DMS 273 treated with DMSO at 0.1 percent for 48 hours (cell line): ENCODE measurements around the gene RPL13.

ENCODE experiments used
- DNase-seq: peaks from one replicate; lab custom pipeline; 2025; lab: John Stamatoyannopoulos, UW

Gene RPL13

DNA sequence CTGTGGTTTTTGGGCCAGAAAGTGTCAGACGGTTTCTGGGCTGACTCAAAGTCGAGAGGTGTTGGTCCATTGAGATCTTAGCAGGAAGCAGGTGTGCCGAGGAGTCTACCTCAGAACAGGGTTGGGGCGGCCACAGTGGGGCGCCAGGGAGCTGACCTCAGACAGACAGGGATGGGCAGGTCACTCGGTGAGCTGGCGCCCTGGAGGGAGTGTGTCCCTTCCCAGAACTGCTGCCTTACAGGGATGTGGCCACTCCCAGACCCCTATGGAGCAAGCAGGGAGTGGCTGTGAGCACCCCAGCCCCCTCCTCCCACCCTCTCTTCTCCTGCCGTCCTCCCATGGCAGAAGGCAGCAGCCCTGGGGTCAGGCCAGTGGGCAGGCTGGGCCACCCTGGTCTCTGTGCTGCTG is 39.0 kb downstream of the RPL13 start:
- peak; percentile 14 for DNase-seq

DNA sequence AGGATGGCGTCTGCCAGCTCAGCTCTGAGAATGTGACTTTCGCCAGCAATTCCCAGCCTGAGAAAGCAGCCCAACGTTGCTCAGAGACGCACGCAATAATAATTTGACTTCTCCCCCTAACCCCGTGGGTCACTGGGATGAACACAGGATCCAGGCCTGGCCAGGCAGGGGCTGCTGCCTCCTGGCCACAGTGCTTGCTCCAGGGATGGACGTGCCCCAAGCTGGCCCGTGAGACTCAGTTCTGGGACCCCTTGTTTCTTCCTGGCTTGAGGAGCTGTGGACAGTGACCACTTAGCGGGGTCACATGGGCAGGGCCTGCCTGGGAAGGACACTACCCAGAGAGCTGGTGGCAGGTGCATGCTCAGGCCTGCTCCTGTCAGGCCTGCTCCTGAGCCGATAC is 39.4 kb downstream of the RPL13 start:
- no peak for DNase-seq

DNA sequence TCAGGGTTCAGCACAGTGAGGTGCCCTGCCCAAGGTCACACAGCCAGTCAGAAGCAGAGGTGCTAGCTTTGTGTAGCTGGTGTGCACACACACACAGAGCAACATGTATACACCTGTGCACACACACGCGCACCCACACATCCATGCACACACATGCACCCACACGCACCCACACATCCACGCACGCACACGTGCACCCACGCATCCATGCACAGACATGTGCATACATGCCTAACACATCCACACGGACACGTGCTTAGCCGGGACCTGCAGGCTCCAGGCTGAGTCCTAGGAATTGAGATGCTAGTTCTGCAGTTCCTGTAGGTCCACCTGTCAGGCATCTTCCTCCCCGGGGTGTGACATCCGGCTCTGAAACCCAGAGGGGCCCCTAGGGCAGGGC is 39.9 kb downstream of the RPL13 start:
- DNase-seq: no peak

DNA sequence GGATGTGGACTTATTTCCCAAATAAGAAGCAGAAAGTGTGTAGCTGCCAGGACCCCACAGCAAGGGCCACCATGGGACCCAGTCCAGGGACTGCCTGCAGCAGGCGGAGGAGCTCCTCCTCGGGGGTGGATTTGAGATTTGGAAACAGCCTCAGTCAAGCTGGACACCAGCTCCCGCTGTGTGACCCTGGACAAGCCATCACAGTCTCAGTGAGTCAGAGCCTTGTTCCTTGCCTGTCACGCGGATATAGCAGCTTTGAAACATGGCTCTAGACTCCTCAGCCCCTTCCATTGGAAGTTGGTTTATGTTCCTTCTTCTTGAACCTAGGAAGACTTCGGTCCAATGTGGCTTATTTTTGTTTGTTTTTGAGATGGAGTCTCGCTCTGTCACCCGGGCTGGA is 40.5 kb downstream of the RPL13 start:
- no peak for DNase-seq

DNA sequence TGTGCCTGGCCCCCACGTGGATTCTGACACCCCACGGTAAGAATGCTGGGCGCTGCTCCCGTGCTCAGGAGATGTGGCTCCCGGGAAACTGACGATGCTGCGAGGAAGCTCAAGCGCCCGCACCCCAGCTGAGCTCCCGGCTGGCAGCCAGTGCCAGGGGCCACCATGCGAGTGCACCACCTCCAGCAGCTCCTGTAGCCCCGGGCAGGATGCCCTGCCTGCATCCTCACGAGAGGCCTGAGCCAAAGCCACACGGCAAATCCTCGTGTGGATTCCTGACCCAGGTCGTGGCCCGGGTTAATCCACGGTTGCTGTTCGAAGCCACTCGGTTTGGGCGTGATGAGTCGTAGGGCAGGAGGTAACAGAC is 41.4 kb downstream of the RPL13 start:
- no peak for DNase-seq

DNA sequence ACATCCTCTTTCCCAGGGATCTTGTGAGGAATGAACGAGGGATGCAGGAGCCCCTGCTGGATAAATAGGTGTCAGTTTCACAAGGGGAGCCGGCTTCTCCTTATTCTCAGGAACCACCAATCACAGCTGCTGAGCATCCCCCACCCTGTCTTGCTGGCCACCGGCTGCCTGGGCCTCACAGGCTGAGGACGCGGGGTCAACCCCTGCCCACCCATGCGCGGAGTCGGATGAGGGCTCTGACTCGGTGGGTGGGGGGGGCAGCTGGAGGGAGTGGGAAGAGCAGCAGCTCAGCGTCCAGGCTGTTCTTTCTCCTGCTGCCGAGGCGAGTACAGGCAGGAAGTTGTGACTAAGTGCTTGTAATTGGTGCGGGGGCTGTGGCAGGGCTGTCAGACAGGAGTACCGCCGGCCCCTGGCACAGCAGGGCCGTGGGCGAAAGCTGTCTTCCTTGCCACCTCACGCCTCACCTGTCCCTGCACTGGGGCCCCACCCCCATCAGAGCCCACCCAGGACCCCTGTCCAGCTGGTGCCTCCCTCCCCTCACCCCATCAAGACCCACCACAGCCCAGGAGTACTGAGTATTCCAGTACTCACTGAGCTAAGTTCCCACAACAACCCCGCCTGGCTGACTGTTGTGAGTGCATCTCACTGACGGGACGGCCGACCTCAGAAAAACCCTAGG is 41.9 kb downstream of the RPL13 start:
- peak; percentile 68 for DNase-seq

DNA sequence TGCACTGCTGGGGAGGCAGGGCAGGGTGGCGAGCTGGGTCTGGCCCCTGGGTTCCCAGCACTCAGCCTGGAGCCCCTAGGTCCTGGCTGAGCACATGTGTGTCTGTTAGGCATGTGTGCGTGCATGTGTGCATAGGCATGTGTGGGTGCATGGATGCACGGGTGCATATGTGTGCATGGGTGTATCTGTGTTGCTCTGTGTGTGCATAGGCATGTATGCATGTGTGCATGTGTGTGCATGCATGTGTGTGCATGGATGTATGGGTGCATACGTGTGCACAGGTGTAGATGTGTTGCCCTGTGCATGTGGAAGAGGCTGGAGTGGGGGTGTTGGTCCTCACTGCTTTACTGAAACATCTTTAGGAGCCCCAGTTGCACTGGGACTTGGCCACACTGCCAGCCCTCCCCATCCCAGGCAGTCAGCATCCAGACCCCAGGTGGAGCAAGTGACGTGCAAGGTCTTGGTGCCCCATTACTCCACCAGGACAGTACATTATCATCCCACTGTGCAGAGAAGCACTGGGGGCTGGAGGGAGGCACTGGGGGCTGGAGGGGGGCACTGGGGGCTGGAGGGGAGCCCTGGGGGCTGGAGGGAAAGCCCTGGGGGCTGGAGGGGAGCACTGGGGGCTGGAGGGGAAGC is 42.6 kb downstream of the RPL13 start:
- DNase-seq: no peak

DNA sequence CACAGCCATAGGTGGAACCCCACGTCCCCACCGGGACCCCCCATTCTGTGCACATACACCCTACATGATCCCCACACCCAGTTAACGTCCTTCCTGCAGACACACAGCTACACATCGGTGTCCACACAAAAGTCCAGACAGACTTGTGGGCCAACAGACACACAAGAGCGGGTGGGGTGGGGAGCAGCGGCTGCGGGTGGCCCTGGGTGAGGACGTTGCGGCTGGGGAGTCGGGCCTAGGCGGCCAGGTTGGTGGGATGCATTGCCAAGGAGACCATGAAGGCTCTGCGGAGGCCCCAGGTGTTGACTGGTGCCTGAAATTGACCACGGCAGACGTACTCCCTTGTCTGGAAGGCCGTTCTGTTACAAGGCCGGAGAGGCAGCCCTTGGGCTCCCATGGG is 44.3 kb downstream of the RPL13 start:
- no peak for DNase-seq

DNA sequence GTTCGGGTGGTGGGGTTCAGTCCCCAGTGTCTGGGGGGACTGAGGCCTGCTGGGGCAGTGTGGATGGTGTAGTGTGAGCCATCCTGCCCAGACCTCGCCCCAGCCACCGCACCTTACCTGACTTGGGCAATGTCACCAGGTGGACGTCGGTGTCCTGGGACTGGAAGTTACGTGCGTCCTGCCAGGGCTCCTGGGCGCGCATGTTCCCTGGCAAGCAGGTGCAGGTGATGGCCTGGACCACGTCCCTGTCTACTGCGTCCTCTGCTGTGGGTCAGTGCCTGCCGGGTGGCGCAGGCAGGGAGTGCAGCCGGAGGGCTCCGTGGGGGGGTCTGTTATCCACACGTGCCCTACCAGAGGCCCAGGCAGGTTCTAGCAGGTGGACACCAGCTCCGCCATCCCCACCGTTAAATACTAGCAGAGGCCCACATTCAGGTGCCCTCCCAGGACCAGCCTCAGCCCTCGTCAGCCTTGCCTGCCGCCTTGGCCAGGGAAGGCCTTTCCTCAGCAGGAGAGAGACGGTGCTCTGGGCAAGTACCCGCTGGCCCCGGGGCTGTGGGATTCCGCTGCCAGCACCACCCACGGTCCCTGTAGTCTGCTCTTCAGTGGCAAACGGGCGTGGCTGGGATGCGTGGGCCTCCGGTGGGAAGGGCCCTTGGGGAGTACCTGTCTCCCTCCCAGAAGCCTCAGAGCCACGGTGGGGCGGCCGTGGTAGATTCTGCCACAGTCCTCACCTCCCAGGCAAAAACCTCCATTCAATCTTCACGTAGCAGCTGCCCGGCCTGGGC is 44.9 kb downstream of the RPL13 start:
- no peak for DNase-seq

DNA sequence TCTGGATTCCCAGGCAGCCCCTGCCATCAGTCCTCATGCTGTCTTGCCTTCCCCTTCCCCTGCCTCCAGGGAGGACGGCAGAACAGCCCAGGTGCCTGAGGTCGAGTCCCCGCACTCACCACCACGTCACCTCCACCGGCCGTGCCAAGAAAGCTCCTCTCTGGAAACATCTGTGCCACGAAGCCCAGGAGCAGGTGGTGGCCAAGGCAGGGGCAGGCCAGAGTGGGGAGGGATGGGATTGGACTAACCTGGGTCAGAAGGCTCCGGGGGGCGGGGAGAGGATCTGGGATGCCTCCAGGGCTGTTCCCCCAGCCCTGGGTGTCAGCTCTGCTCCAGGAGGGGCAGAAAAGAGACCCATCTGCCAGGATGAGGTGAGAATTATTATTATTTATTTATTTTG is 45.5 kb downstream of the RPL13 start:
- no peak for DNase-seq

DNA sequence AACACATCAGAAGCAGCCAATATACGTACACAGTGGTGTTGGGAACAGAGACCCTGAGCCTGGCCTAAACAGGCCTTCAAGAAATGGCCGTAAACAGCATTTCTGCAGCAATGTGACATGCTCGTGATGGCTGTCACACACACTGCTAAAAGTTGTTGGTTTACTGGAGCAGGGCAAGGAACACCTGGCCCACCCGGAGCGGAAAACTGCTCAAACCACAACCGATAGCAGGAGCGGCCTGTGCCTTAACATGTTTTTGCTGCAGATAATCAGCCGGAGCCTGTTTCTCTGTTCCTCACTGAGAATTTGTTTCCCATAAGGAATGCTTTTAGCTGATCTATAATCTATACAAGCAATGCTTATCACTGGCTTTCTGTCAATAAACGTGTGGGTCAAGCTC is 47.0 kb downstream of the RPL13 start:
- no peak for DNase-seq

DNA sequence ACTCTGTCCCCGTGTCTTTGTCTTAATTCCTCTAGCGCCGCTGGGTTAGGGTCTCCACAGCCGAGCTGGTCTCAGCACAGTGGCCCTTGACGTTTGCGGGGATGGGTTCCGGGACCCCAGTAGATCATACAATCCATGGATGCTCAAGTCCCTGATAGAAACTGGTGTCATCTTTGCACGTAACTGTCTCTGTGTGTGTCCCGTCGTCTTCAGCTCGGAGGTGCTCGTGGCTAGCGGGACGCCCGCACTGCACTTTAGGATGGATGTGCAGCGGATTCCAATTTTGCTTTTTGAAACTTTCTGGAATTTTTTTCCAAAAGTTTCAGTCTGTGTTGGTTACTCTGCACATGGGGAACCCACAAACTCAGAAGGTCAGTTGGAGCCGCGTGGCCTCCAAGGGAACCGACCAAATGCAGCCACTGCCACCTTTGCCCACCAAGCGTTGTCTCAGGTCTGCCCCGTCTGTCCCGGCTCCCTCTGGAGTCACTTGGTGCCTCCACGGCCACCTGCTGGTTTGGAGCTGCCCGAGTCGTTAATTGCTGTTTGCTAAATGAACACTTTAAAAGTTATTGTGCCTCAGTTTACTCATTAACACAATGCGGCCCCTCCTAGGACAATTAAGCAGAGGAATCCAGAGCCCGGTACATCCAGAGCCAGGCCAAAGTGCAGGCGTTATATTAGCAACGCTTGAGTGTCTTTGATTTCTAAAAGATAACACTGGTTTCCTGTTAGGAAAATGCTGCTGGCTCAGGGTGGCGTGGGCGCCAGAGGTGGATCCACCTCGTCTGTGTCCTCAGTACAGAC is 47.7 kb downstream of the RPL13 start:
- DNase-seq: no peak

DNA sequence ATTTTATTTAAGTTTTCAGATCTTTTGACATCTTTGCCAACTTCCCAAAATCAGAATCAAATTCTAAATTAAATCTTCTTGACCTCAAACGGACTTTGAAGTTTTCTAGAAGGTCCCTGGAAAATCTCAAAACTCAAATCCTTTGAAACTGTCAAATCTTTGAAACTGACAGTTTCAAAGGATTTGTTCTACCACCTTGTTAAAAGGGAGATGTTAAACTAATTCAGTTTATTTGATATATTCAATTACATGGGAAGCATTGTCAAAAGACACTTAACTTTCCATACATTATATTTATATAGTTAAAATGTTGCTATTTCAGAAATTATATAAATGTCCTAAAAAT is 49.6 kb downstream of the RPL13 start:
- no peak for DNase-seq

DNA sequence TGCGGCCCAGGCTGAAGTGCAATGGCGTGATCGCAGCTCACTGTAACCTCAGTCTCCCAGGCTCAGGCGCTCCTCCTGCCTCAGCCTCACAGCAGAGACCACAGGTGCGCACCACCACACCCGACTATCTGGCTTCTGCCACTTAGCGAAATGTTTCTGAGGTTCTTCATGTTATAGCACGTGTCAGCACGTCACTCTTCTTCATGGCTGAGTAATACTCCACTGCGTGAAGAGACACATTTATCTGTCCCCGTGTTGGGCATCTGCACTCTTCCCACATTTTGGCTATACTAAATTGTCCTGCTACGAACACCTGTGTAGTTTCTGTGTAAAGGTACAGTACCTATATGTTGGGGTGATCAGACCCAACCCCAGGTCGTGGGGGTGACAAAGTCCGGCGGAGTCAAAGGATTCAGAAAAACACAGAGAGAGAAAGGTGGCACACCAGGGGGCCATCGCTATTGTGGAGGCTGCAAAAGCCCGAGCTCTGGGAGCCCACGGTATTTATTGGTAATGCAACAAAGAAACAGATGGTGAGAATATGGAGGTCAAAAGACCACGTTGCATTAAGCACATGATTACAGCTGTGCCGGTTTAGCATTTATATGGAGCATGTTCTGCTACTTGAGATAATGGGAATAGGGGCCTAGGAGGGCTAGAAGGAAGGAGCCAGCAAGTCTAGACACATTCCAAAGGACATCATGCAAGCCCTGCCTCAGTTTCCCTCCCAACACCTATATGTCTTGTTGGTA is 52.1 kb downstream of the RPL13 start:
- peak; percentile 47 for DNase-seq

DNA sequence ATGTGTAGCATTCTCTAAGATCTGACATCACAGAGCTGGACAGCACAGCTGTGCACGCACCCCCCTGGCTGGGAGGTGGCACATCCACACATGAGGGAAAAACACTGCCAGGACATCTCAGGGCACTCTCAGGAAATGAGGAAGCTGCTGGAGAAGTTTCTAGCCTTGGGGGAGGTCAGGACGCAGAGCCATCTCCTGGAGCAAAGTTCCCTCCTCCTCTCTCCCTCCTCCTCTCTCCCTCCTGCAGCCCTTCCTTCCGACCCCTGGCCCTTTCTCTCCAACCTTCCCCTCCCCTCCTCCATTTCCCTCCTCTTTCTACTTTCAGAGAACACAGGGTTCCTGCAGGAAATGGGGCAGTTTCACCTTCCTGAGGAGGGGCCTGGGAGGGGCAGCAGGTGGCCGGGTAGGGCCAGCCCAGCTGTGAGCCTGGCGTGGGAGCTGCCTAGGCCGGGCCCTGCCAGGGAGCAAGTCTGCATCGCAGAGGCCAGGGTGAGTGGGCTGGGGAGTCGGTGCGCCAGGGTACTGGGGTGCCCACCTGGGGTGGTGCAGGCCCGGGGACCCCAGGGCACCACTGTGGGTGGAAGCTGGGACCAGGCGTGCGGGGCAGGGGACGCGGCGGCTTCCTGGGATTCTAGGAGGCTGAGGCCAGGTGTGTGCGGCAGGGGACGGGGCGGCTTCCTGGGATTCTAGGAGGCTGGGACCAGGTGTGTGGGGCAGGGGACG is 52.9 kb downstream of the RPL13 start, which contains the start of gene DPEP1:
TSS of gene DPEP1 (plus strand) at position 412 of the 723 bp plus-strand sequence. CDS start 16,769 bp downstream, outside the sequence.
- DNase-seq: no peak

DNA sequence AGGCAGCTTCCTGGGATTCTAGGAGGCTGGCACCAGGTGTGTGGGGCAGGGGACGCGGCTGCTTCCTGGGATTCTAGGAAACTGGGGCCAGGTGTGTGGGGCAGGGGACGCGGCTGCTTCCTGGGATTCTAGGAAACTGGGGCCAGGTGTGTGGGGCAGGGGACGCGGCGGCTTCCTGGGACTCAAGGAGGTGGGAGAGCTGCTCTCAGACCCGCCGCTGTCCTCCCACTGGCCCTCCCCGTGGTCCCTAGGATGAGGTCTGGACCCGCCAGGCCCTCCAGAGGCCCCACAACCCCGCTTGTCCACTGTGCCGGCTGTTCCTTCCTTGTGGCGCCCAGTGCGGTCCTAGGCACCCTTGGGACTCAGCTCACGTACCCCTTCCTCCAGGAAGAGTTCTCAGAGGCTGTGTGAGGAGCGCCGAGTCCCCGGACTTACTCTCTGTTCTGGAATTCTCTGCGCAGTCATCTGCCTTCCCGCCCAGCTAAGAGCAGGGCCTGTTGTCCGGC is 53.5 kb downstream of the RPL13 start:
- DNase-seq: no peak
